Measurements from ENCODE around the gene SEC31B.
A peak's percentile ranks its signal among the peaks of the same experiment; 100 is the strongest.

Gene SEC31B, protein sequence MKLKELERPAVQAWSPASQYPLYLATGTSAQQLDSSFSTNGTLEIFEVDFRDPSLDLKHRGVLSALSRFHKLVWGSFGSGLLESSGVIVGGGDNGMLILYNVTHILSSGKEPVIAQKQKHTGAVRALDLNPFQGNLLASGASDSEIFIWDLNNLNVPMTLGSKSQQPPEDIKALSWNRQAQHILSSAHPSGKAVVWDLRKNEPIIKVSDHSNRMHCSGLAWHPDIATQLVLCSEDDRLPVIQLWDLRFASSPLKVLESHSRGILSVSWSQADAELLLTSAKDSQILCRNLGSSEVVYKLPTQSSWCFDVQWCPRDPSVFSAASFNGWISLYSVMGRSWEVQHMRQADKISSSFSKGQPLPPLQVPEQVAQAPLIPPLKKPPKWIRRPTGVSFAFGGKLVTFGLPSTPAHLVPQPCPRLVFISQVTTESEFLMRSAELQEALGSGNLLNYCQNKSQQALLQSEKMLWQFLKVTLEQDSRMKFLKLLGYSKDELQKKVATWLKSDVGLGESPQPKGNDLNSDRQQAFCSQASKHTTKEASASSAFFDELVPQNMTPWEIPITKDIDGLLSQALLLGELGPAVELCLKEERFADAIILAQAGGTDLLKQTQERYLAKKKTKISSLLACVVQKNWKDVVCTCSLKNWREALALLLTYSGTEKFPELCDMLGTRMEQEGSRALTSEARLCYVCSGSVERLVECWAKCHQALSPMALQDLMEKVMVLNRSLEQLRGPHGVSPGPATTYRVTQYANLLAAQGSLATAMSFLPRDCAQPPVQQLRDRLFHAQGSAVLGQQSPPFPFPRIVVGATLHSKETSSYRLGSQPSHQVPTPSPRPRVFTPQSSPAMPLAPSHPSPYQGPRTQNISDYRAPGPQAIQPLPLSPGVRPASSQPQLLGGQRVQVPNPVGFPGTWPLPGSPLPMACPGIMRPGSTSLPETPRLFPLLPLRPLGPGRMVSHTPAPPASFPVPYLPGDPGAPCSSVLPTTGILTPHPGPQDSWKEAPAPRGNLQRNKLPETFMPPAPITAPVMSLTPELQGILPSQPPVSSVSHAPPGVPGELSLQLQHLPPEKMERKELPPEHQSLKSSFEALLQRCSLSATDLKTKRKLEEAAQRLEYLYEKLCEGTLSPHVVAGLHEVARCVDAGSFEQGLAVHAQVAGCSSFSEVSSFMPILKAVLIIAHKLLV

DNA sequence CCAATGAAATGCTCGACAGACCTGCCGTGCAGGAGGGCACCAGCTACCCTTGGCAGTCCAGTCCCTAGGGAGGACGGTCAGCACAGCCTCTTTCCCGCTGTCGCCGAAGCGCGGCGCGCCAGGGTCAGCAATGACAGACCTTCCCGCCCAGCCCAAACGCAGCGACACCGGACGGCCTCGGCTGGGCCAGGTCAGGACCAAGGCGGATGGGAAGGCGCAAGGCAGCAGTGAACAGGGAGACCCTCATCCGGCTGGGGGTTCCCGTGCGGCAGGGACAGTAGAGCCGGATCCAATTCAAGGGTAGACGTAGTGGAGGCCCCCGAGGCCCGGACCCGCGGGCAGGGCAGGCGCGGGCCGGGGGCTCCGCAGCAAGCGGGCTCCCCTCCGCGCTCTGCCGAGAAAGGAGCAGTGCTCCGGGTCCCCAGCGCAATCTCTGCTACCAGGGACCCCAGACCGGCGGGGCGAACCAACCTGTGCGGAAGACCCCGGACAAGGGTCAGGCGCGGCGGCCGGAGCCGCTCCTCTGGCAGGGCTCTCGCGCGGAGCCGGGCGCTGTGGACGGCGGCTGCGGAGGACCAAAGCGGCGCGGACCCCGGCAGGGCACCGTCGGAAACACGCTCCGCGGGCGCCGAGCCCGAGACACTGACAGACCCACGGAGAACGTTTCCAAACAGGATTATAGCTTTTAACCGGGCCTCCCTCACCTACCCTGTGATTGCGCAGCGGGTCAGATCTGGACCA is at the start of gene SEC31B:
Gene SEC31B (minus strand): TSS at position 551 of the 741 bp plus-strand sequence. CDS start 2,909 bp downstream, outside the sequence.
- DNase-seq (ENCODE audit: low read depth): no peak

DNA sequence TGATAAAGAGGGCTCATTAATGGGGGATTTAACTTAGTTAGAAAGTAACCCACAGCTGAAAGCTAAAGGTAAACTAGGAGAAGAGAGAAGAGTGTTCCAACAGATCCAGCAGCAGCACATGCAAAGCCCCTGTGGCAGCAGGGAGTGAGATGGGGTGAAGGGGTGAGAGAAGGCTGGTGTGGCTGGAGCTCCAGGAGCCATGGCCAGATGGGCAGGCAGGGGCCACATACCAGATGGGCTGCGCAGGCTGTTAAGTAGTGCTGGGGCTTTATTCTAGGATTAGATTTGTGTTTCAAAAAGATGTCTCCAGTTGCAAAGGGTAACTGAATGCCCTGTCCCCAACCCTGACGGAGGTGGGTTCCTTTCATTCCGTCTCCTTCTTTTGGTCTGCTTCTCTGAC is 49.3 kb upstream of the SEC31B start:
- no peak for DNase-seq (ENCODE audit: low read depth)

DNA sequence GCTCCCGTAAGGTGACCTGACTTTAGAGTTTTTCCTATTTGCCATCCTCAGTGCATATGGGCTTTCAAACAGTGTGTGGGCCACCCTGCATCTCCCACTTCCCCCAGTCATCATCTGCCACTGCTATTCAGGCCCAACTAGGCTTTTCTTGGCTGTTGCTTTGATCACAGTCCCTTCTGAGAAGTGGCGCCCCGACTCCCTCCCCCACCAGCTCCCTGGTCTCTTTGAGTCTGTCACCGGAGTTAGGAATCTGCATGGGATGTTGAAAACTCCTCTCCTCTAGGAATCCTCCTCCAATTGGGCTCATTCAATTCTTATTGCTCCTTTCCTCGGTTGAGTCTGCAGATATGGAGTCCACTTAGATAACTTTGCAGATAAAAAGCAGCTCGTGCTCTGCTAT is 48.2 kb upstream of the SEC31B start:
- no peak for DNase-seq (ENCODE audit: low read depth)

DNA sequence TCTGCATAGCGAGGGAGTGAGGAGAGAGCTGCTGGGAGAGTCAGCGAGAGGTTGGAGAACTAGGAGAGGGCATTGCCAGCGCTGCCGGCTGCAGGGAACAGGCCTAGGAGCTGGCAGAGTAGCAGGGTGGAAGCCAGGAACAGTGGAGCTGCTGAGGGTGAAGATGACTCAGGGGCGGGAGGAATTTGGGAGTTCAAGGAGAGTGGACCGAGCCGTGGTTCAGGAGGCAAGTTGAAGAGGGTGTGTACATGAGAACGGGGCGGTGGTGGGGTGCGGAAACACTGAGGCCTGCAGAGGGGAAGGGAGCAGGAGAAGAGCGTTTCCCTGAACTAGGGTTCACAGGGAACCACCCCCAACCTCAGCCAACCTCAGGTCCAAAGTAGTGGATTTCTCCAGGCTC is 47.6 kb upstream of the SEC31B start:
- DNase-seq (ENCODE audit: low read depth): no peak

DNA sequence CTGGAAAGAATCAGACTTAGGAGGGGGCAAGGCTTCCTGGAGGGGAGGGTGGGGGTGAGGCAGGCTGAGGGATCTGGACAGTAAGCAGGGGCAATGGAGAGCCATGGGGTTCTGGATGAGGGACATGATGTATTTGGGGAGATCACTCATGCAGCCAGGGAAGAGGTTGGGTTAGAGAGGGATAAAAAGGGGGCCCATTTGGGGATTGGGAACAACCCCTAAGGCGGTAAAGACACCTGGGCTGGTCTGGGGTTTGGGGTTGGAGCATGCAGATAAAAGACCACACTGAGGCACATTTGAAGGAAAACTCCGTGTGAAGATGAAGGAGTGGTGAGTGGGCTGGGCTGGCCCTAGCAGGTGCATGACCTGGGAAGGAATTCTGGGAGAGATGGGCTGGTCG is 46.9 kb upstream of the SEC31B start:
- no peak for DNase-seq (ENCODE audit: low read depth)

DNA sequence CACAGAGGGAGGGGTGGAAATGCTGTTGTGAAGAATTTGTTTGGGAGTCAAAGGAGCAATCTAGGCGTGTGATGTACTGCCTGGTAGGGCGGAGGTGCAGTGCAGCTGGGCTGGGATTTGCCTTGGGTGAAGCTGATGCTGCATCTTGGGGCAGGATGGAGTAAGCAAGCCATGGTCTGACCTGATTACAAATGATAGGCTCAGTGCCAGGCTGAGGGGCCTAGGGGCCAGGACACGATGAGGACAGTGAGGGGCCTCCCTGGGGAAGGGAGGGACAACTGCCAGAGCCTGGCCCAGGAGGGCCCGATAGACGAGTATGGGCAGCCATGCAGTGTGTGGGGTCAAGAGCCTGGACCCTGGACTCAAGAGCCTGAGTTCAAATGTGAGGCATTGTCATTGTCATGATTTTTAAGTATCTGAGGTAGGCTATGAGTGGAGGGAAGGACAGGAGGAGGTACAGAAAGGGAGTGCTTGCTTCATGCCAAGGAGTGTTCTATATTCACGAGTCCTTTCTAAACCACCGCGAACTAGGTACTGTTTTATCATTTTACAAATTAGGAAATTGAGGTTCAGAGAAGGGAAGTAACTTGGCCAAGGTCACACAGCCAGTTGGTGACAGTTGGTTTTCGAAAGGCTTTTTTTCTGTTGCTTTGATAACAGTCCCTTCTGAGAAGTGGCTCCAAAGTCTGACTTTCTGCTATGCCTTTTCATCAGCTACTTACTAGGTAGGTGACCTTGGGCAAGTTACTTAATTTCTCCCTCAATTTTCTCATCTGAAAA is 45.7 kb upstream of the SEC31B start:
- no peak for DNase-seq (ENCODE audit: low read depth)

DNA sequence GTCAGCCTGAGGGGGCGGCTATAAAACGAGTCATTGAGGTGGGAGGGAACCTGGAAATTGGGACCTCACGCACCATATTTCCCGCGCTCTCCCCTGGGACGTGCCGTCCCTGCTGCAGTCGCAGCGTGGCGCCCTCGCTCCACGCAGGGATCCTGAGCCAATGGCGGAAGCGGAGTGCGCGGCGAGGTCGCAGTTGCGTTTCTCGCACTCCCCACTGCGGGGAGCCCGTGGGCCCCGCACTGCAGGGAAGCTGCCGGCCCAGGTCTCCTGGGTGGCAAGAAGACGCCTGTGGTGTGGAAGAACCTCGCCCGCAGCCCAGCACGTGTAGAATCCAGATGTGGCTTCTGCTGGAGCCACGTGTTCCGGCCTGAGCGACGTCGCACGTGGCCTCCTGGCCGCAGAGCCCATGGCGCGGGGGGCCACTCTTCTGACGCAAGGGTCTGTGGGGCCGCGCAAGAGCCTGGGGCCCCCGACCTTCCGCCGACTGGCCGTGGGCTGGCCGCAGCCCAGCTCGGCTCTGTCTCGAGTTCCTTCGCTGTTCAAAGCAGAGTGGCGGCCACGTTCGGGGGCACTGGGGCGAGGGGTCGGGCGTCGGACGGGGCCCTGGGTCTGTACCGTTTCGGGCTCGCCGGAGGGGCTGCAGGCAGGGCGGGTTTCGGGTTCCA is 42.5 kb upstream of the SEC31B start:
- peak; percentile 38 for DNase-seq (ENCODE audit: low read depth)

DNA sequence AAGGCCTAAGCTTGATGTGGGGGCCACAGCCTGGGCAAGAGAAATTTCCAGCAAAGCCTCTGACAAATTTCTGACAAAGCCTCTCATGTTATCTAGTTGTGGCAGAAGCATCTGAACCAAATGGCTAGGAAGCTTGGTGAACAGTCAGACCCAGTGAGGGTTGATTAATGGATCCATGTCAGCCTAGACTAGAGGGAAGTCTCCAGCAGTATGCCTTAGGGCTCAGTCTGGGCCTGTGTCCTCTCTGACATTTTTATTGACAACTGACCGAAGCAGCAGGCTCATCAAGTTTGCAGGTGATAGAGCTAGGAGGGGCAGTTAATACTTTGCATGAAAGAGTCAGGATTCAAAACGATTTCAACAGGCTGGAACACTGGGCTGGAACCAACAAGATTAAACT is 41.3 kb upstream of the SEC31B start:
- no peak for DNase-seq (ENCODE audit: low read depth)

DNA sequence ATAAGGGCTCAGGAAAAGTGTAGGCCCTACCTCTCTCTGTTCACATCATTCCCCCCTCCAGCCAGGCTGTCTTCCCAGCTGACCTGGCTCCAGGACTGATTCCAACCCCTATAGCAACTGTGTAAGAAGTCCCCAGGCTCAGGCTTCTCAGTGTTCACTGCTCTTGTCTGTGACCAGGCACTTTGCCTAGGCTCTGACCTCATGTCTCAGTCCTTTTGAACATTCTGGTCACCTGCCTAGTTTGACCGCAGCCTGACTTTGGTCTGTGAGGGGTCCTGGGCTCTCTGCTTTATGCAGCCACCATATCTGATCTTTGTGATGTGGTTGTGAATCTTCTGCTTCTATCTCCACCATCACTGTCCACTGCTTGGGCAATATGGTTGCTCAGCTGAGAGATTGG is 40.6 kb upstream of the SEC31B start:
- no peak for DNase-seq (ENCODE audit: low read depth)

DNA sequence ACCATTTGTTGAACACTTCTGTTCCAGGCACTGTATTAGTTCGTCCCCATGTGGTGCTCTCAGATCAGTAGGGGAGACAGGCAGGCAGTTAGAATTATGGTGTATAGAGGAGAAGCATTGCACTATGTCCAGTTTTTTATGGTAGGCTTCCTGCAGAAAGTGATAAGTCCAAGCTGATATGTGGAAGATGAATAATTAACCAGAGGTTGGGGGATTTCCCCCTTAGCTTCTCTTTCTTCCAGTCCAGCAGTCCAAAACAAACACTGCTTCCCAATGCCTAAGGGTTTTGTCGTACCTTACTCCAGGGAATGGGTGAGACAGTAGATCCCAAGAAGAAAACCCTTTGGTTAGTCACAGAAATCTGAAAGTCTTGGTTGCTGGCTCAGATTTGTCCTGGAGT is 35.2 kb upstream of the SEC31B start:
- DNase-seq (ENCODE audit: low read depth): no peak

DNA sequence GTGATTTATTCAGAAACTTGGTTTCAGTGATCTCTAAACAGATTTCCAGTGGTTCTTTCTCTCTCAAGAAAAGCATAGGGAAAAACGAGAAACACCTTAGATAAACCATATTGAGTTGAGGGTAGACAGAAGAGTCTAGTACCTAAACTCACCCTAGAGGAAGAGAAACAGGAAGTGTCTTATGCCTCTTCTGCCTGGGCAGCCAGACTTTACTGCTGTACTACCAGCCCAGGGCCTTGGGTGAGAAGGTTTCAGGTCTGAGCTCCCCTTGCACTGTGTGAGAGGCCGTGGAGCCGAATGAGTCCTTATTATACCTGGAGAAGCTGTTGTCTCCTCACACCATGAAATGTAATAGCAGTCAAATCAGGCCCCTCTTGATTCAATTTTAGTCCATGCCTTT is 34.3 kb upstream of the SEC31B start:
- no peak for DNase-seq (ENCODE audit: low read depth)

DNA sequence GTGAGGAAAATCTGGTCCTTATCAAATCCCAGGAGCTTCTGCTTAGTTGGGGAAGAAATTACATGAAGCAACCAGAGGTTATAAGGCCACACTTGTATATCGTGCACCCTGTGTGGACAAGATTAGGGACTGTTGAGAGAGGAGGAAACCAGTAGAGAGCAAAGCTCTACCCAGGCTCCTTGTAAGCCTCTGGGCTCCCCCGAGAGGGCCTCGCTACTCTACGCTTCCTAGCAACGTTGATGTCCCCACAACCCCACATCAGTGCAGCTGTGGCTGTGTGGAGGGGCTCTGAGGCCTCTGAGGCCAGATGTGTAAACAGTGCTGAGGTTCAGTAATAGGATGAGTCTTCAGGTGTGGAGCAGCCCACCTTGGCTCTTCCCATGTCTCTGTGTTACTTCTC is 32.1 kb upstream of the SEC31B start:
- DNase-seq (ENCODE audit: low read depth): no peak

DNA sequence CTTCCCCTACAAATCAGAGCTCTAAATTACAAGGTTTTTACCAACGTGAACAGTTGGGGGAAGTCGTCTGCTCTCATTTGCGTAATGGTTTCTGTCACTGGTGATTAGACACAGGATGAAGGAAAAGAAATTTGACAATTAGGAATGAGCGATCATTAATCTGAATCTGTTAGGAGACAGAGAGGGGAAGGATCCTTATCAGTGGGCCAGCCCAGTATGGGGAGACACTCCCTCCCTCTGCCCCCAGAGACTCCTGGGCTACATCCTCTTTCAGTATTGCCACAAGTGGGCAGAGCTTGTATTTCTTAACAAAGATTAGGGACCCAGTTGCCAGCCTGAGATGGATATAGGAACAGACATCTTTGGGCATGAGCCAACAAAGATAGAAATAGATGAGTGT is 31.5 kb upstream of the SEC31B start:
- DNase-seq (ENCODE audit: low read depth): no peak

DNA sequence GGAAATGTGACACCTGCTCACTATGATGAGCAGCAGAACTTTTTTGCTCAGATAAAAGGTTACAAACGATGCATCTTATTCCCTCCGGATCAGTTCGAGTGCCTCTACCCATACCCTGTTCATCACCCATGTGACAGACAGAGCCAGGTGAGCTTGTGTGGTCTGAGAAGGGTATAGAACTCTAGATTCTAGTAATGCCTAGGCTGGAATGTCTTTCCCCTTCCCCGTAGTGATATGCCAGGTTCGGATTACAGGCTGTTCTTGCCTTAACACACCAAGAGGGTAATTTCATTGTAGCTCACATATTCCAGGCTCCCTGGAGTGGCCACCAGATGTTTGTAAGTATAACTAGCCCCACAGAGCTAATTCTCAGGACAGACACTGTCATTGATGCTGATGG is 25.3 kb upstream of the SEC31B start:
- DNase-seq (ENCODE audit: low read depth): no peak

DNA sequence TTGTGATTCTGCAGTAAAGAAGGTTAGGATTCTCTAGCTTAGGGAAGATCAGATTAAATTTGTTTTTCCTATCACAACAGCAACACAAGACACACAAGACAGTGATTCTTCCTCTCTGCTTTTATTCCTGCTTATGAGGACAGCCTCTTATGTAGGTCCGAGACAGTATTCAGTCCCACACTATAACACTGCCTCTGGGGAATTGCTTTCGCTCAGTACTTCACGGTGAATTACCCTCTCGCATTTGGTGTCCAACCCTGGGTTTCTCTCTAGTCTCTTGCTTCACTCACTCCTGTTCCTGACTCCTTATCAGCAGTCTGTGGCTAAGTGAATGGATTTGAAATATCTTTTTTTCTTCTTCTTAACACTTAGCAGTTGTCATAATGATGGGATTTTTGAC is 17.8 kb upstream of the SEC31B start:
- no peak for DNase-seq (ENCODE audit: low read depth)

DNA sequence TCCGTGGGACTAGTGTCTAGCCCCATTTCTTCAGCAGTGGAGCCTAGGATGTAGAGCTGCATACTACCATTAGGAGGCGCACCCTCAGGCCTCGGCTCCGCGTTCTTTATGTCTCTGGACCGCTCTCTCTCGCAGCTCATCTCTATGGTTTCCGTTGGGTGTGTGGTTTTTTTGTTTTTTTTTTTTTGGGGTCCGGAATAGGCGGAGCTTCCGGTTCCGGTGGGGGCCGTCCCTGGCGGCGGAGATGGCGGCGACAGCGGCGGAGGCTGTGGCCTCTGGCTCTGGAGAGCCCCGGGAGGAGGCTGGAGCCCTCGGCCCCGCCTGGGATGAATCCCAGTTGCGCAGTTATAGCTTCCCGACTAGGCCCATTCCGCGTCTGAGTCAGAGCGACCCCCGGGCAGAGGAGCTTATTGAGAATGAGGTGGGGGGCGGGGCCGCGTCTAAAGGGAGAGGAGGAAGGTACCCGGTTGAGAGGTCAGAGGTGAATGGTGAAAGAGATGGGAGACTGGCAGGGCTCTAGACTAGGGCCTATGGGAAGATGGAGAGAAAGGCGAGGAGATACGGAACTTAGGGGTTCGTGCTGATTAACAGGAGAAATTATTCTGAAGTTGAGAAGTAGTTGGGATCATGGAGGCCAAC is 16.2 kb upstream of the SEC31B start, which contains the start of gene HIF1AN:
Gene HIF1AN (plus strand): TSS at position 229 of the 639 bp plus-strand sequence. CDS start 16 bp downstream, at position 245.
- DNase-seq (ENCODE audit: low read depth): peak; percentile 93

DNA sequence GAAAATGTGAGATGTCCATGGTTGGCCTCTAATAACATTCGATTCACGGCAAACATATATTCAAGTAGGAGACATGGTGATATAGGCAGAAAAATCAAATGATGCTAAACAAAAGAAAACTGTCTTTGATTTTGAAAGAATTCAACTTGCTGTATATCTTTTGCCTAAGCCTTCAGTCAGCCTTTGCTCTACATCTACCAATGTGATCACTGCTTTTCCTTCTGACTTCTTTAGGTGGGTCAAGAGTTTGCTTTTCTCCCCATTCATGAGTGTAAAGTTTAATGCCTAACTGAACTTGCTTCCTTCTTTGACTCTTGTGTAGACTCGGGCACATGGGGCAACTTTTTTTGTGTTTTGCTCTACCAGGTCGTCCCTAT is 15.7 kb upstream of the SEC31B start:
- DNase-seq (ENCODE audit: low read depth): no peak

DNA sequence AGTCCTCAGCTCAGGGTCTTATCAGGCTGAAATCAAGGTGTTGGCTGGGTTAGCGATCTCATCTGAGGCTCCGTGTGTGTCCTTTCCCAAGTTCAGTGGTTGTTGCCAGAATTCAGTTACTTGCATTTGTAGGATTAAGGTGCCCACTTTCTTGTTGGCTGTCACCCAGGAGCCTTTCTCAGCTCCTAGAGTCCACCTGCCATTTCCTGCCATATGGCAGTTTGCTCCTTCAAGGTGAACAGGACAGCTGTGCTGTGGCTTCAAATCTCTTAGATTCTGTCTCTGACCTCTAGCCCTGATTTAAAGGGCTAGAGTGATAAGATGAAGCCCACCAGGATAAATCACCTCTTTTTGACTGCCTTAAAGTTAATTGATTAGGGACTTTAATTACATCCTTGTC is 15.1 kb upstream of the SEC31B start:
- DNase-seq (ENCODE audit: low read depth): no peak

DNA sequence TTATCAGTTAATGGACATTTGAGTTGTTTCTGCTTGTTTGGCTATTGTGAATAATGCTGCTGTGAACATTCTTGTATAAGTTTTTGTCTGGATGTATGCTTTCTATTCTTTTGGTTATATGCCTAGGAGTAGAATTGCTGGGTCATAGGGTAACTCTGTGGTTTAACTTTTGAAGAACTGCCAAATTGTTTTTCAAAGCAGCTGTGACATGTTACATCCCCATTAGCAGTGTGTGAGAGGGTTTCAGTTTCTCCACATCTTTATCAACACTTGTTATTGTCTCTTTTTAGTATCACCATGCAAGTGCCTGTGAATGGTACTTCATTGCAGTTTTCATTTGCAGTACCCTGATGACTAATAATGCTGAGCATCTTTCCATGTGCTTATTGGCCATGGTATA is 12.1 kb upstream of the SEC31B start:
- no peak for DNase-seq (ENCODE audit: low read depth)
